ENCODE results near the gene DOCK1. TPM values are rescaled to one million over a fixed set of nuclear protein-coding genes. Genes with fewer than 3 reads are reported as not detected.

The DOCK1 gene
- total RNA-seq, 1 experiment from 2014 or later: 82.2 TPM

GRCh38 chr10:127133672-127134500 is 228.7 kb downstream of the DOCK1 start:
- POLR2A ChIA-PET: no interaction called here
- BruUV-seq (replicated peaks): no TSS peak
- Mint-ChIP-seq H3K9me3 (ENCODE audit: unreplicated experiment) (no peaks in the 10 kb centered on the region), H3K4me3 (ENCODE audit: unreplicated experiment) (no peak overlapping the region), H3K4me1 (ENCODE audit: low read depth, unreplicated experiment) (no peaks in the 10 kb centered on the region), H3K36me3 (ENCODE audit: insufficient read depth, unreplicated experiment) (no peaks in the 10 kb centered on the region), H3K27ac (ENCODE audit: unreplicated experiment) (no peak overlapping the region), H3K27me3 (ENCODE audit: insufficient read depth, unreplicated experiment) (no peaks in the 10 kb centered on the region)
- Histone ChIP-seq H3K9me3 (no peaks in the 10 kb centered on the region), H3K4me1 (no peaks in the 10 kb centered on the region), H3K4me3 (ENCODE audit: low read depth, low read length) (no peak overlapping the region), H3K27me3 (replicated peaks; ENCODE audit: control insufficient read depth, insufficient read depth, low read length) (no peaks in the 10 kb centered on the region), H3K36me3 (ENCODE audit: control insufficient read depth, insufficient read depth, low read length) (peaks cover 3% of the 10 kb centered on the region; the same call in 1 of the 2 replicates)
- DNase-seq: no peak
- CTCF ChIA-PET: no interaction called here
- TF ChIP-seq, protein P1, sequence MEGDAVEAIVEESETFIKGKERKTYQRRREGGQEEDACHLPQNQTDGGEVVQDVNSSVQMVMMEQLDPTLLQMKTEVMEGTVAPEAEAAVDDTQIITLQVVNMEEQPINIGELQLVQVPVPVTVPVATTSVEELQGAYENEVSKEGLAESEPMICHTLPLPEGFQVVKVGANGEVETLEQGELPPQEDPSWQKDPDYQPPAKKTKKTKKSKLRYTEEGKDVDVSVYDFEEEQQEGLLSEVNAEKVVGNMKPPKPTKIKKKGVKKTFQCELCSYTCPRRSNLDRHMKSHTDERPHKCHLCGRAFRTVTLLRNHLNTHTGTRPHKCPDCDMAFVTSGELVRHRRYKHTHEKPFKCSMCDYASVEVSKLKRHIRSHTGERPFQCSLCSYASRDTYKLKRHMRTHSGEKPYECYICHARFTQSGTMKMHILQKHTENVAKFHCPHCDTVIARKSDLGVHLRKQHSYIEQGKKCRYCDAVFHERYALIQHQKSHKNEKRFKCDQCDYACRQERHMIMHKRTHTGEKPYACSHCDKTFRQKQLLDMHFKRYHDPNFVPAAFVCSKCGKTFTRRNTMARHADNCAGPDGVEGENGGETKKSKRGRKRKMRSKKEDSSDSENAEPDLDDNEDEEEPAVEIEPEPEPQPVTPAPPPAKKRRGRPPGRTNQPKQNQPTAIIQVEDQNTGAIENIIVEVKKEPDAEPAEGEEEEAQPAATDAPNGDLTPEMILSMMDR (IDR thresholded peaks at IDR 0.05; ENCODE audit: insufficient read depth in 1 of 2, low read depth in 1 of 2, low read length in 1 of 2, severe bottlenecking in 1 of 2, unreplicated experiment in 1 of 2): no peak
- intact Hi-C loops (cut with micrococcal nuclease; ENCODE audit: unreplicated experiment): no loop called here

DNA sequence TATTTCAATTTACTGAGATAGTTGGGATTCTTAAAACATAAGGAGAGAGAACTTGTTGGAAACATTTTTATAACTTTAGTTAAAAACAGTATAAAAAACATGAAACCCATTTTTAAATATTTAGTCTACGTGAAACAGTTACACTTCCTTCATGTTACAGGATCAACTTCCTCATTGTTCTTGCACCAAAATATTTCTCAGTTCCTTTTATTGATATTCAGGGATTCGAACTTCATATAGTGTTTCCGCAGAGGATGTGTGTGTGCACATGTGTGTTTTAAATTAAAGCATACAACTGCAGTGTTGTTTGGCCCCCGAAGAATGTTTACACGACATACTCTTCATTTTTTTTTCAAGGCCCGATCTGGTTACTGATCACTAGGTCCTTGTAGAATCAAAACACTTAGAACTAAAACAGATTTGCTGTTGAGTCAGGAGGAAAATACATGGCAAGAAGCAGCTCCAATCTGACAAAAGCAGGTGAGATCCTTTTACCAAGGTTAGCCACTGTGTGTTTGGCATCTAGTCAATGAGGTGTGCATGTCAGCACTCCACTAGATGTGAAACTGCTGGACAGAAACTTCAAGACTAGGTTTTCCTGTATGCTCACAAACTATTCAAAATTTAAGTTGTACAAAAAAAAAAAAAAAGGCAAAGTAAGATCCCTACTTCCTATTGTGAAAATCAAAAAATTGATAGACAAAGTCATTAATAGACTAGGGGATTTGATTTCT is 230.8 kb downstream of the DOCK1 start:
- Mint-ChIP-seq H3K9me3 (ENCODE audit: unreplicated experiment) (no peaks in the 10 kb centered on the region), H3K4me3 (ENCODE audit: unreplicated experiment) (no peak overlapping the region), H3K4me1 (ENCODE audit: low read depth, unreplicated experiment) (no peaks in the 10 kb centered on the region), H3K36me3 (ENCODE audit: insufficient read depth, unreplicated experiment) (no peaks in the 10 kb centered on the region), H3K27ac (ENCODE audit: unreplicated experiment) (no peak overlapping the region), H3K27me3 (ENCODE audit: insufficient read depth, unreplicated experiment) (no peaks in the 10 kb centered on the region)
- H3K9me3 ChIP-seq: no peaks in the 10 kb centered on the region
- BruUV-seq (replicated peaks): no TSS peak
- ChIA-PET CTCF (no interaction called here), POLR2A (no interaction called here)
- no peaks in the 10 kb centered on the region for H3K4me1 ChIP-seq
- intact Hi-C loops (cut with micrococcal nuclease; ENCODE audit: unreplicated experiment): no loop called here
- TF ChIP-seq, protein P1 (IDR thresholded peaks at IDR 0.05; ENCODE audit: insufficient read depth in 1 of 2, low read depth in 1 of 2, low read length in 1 of 2, severe bottlenecking in 1 of 2, unreplicated experiment in 1 of 2): no peak
- no peak overlapping the region for H3K4me3 ChIP-seq (ENCODE audit: low read depth, low read length)
- H3K36me3 ChIP-seq (ENCODE audit: control insufficient read depth, insufficient read depth, low read length): no peaks in the 10 kb centered on the region; the same call in 1 of the 2 replicates
- no peaks in the 10 kb centered on the region for H3K27me3 ChIP-seq (replicated peaks; ENCODE audit: control insufficient read depth, insufficient read depth, low read length)
- DNase-seq: no peak

- no peak for DNase-seq
- Histone ChIP-seq H3K36me3 (ENCODE audit: control insufficient read depth, insufficient read depth, low read length) (peaks cover 1% of the 10 kb centered on the region; the same call in 1 of the 2 replicates), H3K27me3 (replicated peaks; ENCODE audit: control insufficient read depth, insufficient read depth, low read length) (no peaks in the 10 kb centered on the region), H3K4me1 (no peaks in the 10 kb centered on the region), H3K9me3 (no peaks in the 10 kb centered on the region), H3K4me3 (ENCODE audit: low read depth, low read length) (no peak overlapping the region)
- BruUV-seq (replicated peaks): no TSS peak
- Mint-ChIP-seq H3K4me3 (ENCODE audit: unreplicated experiment) (no peak overlapping the region), H3K4me1 (ENCODE audit: low read depth, unreplicated experiment) (no peaks in the 10 kb centered on the region), H3K9me3 (ENCODE audit: unreplicated experiment) (no peaks in the 10 kb centered on the region), H3K27me3 (ENCODE audit: insufficient read depth, unreplicated experiment) (no peaks in the 10 kb centered on the region), H3K36me3 (ENCODE audit: insufficient read depth, unreplicated experiment) (peaks cover 5% of the 10 kb centered on the region), H3K27ac (ENCODE audit: unreplicated experiment) (no peak overlapping the region)
- ChIA-PET CTCF (no interaction called here), POLR2A (no interaction called here)
- TF ChIP-seq, protein P1 (IDR thresholded peaks at IDR 0.05; ENCODE audit: insufficient read depth in 1 of 2, low read depth in 1 of 2, low read length in 1 of 2, severe bottlenecking in 1 of 2, unreplicated experiment in 1 of 2): no peak
- intact Hi-C loops (cut with micrococcal nuclease; ENCODE audit: unreplicated experiment): no loop called here
Measured at GRCh38 chr10:127137391-127137790, 232.2 kb downstream of the DOCK1 start.
